GM23338 (cell line): Measurements from ENCODE around the gene S100A7.

Experiments
- CREB1 ChIP-seq: fragments of 250-450 bp; sonication (Bioruptor Pico); IDR thresholded peaks from 2 replicates; pipeline ENCODE4 v1.5.0; 2020; ENCODE audit warnings: low read depth, mild to moderate bottlenecking, moderate library complexity
- CTCF ChIP-seq, 2 experiments: fragments of 200-600 bp in 1 of 2; sonication (generic) in 1 of 2; conservative IDR thresholded peaks; 2 replicates each; pipeline versions ENCODE4 v1.5.1 to v1.6.1; 2016 to 2017; ENCODE audit warnings: antibody characterized with exemption in 2 of 2, low read depth in 2 of 2, mild to moderate bottlenecking in 2 of 2, moderate library complexity in 1 of 2
- ETS1 ChIP-seq: IDR thresholded peaks from 2 replicates; pipeline ENCODE4 v1.6.1; 2016; ENCODE audit warnings: antibody characterized with exemption
- EZH2 ChIP-seq: fragments of 200-600 bp; sonication (generic); IDR thresholded peaks from one replicate; pipeline ENCODE4 v1.8.0; 2017; ENCODE audit warnings: antibody characterized with exemption, mild to moderate bottlenecking, low read depth; ENCODE audit not compliant: unreplicated experiment
- EZH2phosphoT487 ChIP-seq: fragments of 200-600 bp; sonication (generic); IDR thresholded peaks from one replicate; pipeline ENCODE4 v1.8.1; 2018; ENCODE audit warnings: antibody characterized with exemption; ENCODE audit not compliant: unreplicated experiment
- JUNB ChIP-seq: IDR thresholded peaks from one replicate; pipeline ENCODE4 v1.6.1; 2016; ENCODE audit warnings: antibody characterized with exemption; ENCODE audit not compliant: unreplicated experiment
- NANOG ChIP-seq: IDR thresholded peaks from 2 replicates; pipeline ENCODE4 v1.6.1; 2016; ENCODE audit warnings: antibody characterized with exemption, borderline replicate concordance
- POLR2AphosphoS5 ChIP-seq: IDR thresholded peaks from 2 replicates; pipeline ENCODE4 v1.6.1; 2016; ENCODE audit warnings: antibody characterized with exemption, low read depth
- STAT1 ChIP-seq: IDR thresholded peaks from one replicate; pipeline ENCODE4 v1.6.1; 2016; ENCODE audit warnings: antibody characterized with exemption; ENCODE audit not compliant: unreplicated experiment
- ZNF114 ChIP-seq: fragments of 250-450 bp; sonication (Bioruptor Pico); IDR thresholded peaks from 2 replicates; pipeline ENCODE4 v1.5.0; 2020; ENCODE audit warnings: mild to moderate bottlenecking, moderate library complexity
- ZNF331 ChIP-seq: fragments of 250-450 bp; sonication (Bioruptor Pico); IDR thresholded peaks from 2 replicates; pipeline ENCODE4 v1.5.0; 2020; ENCODE audit warnings: low read depth, mild to moderate bottlenecking, moderate library complexity
- ZNF462 ChIP-seq: fragments of 250-450 bp; sonication (Bioruptor Pico); IDR thresholded peaks from 2 replicates; pipeline ENCODE4 v1.5.0; 2020; ENCODE audit warnings: mild to moderate bottlenecking, moderate library complexity
- TF ChIP-seq, protein P1 (sequence below): IDR thresholded peaks from one replicate; pipeline ENCODE4 v1.6.1; 2018; ENCODE audit warnings: antibody characterized with exemption; ENCODE audit not compliant: unreplicated experiment

- TF ChIP-seq POLR2AphosphoS5: no peak
- TF ChIP-seq CTCF (conservative IDR thresholded peaks at IDR 0.05; ENCODE audit: low read depth in 2 of 2): no peak
- TF ChIP-seq, protein P1, sequence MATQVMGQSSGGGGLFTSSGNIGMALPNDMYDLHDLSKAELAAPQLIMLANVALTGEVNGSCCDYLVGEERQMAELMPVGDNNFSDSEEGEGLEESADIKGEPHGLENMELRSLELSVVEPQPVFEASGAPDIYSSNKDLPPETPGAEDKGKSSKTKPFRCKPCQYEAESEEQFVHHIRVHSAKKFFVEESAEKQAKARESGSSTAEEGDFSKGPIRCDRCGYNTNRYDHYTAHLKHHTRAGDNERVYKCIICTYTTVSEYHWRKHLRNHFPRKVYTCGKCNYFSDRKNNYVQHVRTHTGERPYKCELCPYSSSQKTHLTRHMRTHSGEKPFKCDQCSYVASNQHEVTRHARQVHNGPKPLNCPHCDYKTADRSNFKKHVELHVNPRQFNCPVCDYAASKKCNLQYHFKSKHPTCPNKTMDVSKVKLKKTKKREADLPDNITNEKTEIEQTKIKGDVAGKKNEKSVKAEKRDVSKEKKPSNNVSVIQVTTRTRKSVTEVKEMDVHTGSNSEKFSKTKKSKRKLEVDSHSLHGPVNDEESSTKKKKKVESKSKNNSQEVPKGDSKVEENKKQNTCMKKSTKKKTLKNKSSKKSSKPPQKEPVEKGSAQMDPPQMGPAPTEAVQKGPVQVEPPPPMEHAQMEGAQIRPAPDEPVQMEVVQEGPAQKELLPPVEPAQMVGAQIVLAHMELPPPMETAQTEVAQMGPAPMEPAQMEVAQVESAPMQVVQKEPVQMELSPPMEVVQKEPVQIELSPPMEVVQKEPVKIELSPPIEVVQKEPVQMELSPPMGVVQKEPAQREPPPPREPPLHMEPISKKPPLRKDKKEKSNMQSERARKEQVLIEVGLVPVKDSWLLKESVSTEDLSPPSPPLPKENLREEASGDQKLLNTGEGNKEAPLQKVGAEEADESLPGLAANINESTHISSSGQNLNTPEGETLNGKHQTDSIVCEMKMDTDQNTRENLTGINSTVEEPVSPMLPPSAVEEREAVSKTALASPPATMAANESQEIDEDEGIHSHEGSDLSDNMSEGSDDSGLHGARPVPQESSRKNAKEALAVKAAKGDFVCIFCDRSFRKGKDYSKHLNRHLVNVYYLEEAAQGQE: no peak
- TF ChIP-seq EZH2: no peak
- TF ChIP-seq NANOG: no peak
- TF ChIP-seq EZH2phosphoT487: no peak
- no peak for TF ChIP-seq JUNB
- TF ChIP-seq CREB1: no peak
- TF ChIP-seq ZNF114 (CRISPR knock-in tag): no peak
- no peak for TF ChIP-seq ZNF331 (CRISPR knock-in tag)
- no peak for TF ChIP-seq ZNF462 (CRISPR knock-in tag)
- no peak for TF ChIP-seq ETS1
- no peak for TF ChIP-seq STAT1
These were observed 29.0 kb downstream of the S100A7 start for GRCh38 chr1:153431427-153431826.
